KOPT-K1 (cell line): Measurements from ENCODE around the gene RGS7.
"Not testable (repeated sequence)": the region's sequence is repeated elsewhere in the genome, so short reads cannot be mapped to it uniquely, and the experiment has no call there.

ENCODE experiments used
- H3K27ac ChIP-seq: fragments of 200-600 bp; sonication (generic); 2 replicates; pipeline ENCODE4 v1.5.1; 2016; ENCODE audit warnings: antibody characterized with exemption, mild to moderate bottlenecking, low read depth, low read length; ENCODE audit not compliant: poor library complexity, severe bottlenecking
- H3K36me3 ChIP-seq: fragments of 200-600 bp; sonication (generic); 2 replicates; pipeline ENCODE4 v1.5.1; 2017; ENCODE audit warnings: antibody characterized with exemption, mild to moderate bottlenecking, low read length, moderate library complexity; ENCODE audit not compliant: insufficient read depth
- H3K9me3 ChIP-seq: fragments of 200-600 bp; sonication (generic); 2 replicates; pipeline ENCODE4 v1.5.1; 2017; ENCODE audit warnings: antibody characterized with exemption, low read length, mild to moderate bottlenecking; ENCODE audit not compliant: insufficient read depth, poor library complexity, severe bottlenecking

RGS7 gene

GRCh38 chr1:241269116-241269515 lies 87.9 kb downstream of the RGS7 start:
- Histone ChIP-seq H3K27ac (no peak overlapping the region), H3K9me3 (peaks cover 9% of the 10 kb centered on the region), H3K36me3 (no peaks in the 10 kb centered on the region)

GRCh38 chr1:241266121-241266520 lies 90.9 kb downstream of the RGS7 start:
- no peaks in the 10 kb centered on the region for H3K9me3 ChIP-seq
- H3K36me3 ChIP-seq, result no peaks in the 10 kb centered on the region
- H3K27ac ChIP-seq, result no peak overlapping the region

GRCh38 chr1:241265428-241265827 lies 91.6 kb downstream of the RGS7 start:
- Histone ChIP-seq H3K9me3 (no peaks in the 10 kb centered on the region), H3K27ac (no peak overlapping the region), H3K36me3 (no peaks in the 10 kb centered on the region)

- Histone ChIP-seq H3K36me3 (no peaks in the 10 kb centered on the region), H3K9me3 (no peaks in the 10 kb centered on the region), H3K27ac (no peak overlapping the region)
These were observed 93.7 kb downstream of the RGS7 start for GRCh38 chr1:241263346-241263745.

- Histone ChIP-seq H3K36me3 (no peaks in the 10 kb centered on the region), H3K9me3 (no peaks in the 10 kb centered on the region), H3K27ac (no peak overlapping the region)
These were observed 103.5 kb downstream of the RGS7 start for GRCh38 chr1:241253471-241253870.

GRCh38 chr1:241250465-241250864 lies 106.5 kb downstream of the RGS7 start:
- no peaks in the 10 kb centered on the region for H3K9me3 ChIP-seq
- H3K27ac ChIP-seq, result no peak overlapping the region
- no peaks in the 10 kb centered on the region for H3K36me3 ChIP-seq

- Histone ChIP-seq H3K9me3 (no peaks in the 10 kb centered on the region), H3K36me3 (no peaks in the 10 kb centered on the region), H3K27ac (no peak overlapping the region)
These were observed 116.9 kb downstream of the RGS7 start for GRCh38 chr1:241240069-241240468.

GRCh38 chr1:241237873-241238272 lies 119.1 kb downstream of the RGS7 start:
- Histone ChIP-seq H3K9me3 (no peaks in the 10 kb centered on the region), H3K36me3 (no peaks in the 10 kb centered on the region)

GRCh38 chr1:241235256-241235897 lies 121.6 kb downstream of the RGS7 start:
- H3K27ac ChIP-seq, result no peak overlapping the region

More at GRCh38 chr1:241237873-241238272, 119.1 kb downstream of the RGS7 start:
- H3K27ac ChIP-seq, result no peak overlapping the region

GRCh38 chr1:241229711-241230110 lies 127.3 kb downstream of the RGS7 start:
- Histone ChIP-seq H3K9me3 (no peaks in the 10 kb centered on the region), H3K36me3 (no peaks in the 10 kb centered on the region), H3K27ac (no peak overlapping the region)

More at GRCh38 chr1:241235256-241235897, 121.6 kb downstream of the RGS7 start:
- Histone ChIP-seq H3K9me3 (no peaks in the 10 kb centered on the region), H3K36me3 (no peaks in the 10 kb centered on the region)

GRCh38 chr1:241229216-241229615 lies 127.8 kb downstream of the RGS7 start:
- H3K9me3 ChIP-seq, result no peaks in the 10 kb centered on the region
- no peaks in the 10 kb centered on the region for H3K36me3 ChIP-seq
- H3K27ac ChIP-seq, result no peak overlapping the region

GRCh38 chr1:241228339-241228738 lies 128.7 kb downstream of the RGS7 start:
- Histone ChIP-seq H3K36me3 (no peaks in the 10 kb centered on the region), H3K27ac (no peak overlapping the region)

GRCh38 chr1:241225741-241226140 lies 131.3 kb downstream of the RGS7 start:
- Histone ChIP-seq H3K9me3 (no peaks in the 10 kb centered on the region), H3K36me3 (no peaks in the 10 kb centered on the region), H3K27ac (no peak overlapping the region)

More at GRCh38 chr1:241228339-241228738, 128.7 kb downstream of the RGS7 start:
- no peaks in the 10 kb centered on the region for H3K9me3 ChIP-seq

- not testable (repeated sequence) for H3K36me3 ChIP-seq, H3K9me3 ChIP-seq, H3K27ac ChIP-seq
These were observed 132.8 kb downstream of the RGS7 start for GRCh38 chr1:241224189-241224588.

GRCh38 chr1:241222813-241223212 lies 134.2 kb downstream of the RGS7 start:
- not testable (repeated sequence) for H3K9me3 ChIP-seq, H3K27ac ChIP-seq, H3K36me3 ChIP-seq

- Histone ChIP-seq H3K27ac (no peak overlapping the region), H3K9me3 (no peaks in the 10 kb centered on the region), H3K36me3 (no peaks in the 10 kb centered on the region)
These were observed 135.7 kb downstream of the RGS7 start for GRCh38 chr1:241221319-241221718.
